Stimulated activated CD4-positive, alpha-beta T cell treated with anti-CD3 and anti-CD28 coated beads, Interleukin-12 subunit alpha, Interleukin-12 subunit beta, amount 100 ng/mL, for 48 hours (primary cell): ENCODE results near the gene MOK.
A peak's percentile ranks its signal among the peaks of the same experiment; 100 is the strongest.

ENCODE experiments used
- DNase-seq, 3 donors: peaks; one replicate each; pipeline ENCODE4 v3.0.0-alpha.2; 2020; ENCODE audit warnings: low read depth in 2 of 3, low spot score in 1 of 3

The MOK gene

GRCh38 chr14:102183886-102184285 lies 121.1 kb downstream of the MOK start:
- no peak for DNase-seq

GRCh38 chr14:102182936-102183619 lies 121.9 kb downstream of the MOK start:
- no peak for DNase-seq

GRCh38 chr14:102182190-102182589 lies 122.8 kb downstream of the MOK start:
- peak in 1 of 3 donors; percentile 26 for DNase-seq

GRCh38 chr14:102181187-102181586 lies 123.8 kb downstream of the MOK start:
- DNase-seq: no peak

- no peak for DNase-seq
Observed at GRCh38 chr14:102180248-102180998, 124.5 kb downstream of the MOK start.
